H1 (cell line): ENCODE measurements around the gene TMEM151B. TPM values are rescaled to one million over a fixed set of nuclear protein-coding genes. Genes with fewer than 3 reads are reported as not detected.

Source experiments
- BRCA1 ChIP-seq: IDR thresholded peaks from 2 replicates; pipeline ENCODE4 v1.6.1; 2012; ENCODE audit warnings: low read depth, low read length, improper control_type of control experiment
- CHD7 ChIP-seq: fragments of 300-600 bp; sonication (generic); IDR thresholded peaks from 2 replicates; pipeline ENCODE4 v1.7.1; 2012; ENCODE audit warnings: low read length, moderate library complexity, mild to moderate bottlenecking, inconsistent platforms; ENCODE audit not compliant: insufficient replicate concordance
- EP300 ChIP-seq, 2 experiments: IDR thresholded peaks; 1 replicate in 1 of 2; 2 replicates in 1 of 2; pipeline ENCODE4 v1.6.1; 2011 to 2012; ENCODE audit warnings: low read depth in 2 of 2, low read length in 2 of 2, mild to moderate bottlenecking in 2 of 2, borderline replicate concordance in 1 of 2, inconsistent platforms in 1 of 2, moderate library complexity in 1 of 2
- SAP30 ChIP-seq: fragments of 300-600 bp; sonication (generic); IDR thresholded peaks from 2 replicates; pipeline ENCODE4 v1.7.1; 2012; ENCODE audit warnings: low read length, moderate library complexity, mild to moderate bottlenecking, inconsistent platforms; ENCODE audit not compliant: insufficient read depth, insufficient replicate concordance
- TAF7 ChIP-seq: optimal IDR thresholded peaks from 2 replicates; pipeline ENCODE3; 2011; ENCODE audit warnings: low read depth, mild to moderate bottlenecking, inconsistent platforms, low read length, moderate library complexity, borderline replicate concordance
- polyA plus RNA-seq, 7 experiments: library from polyadenylated mRNA; depleted of rRNA in 3 of 7; stranded (reverse) in 5 of 7; unstranded in 2 of 7; fragments of >200 nt in 5 of 7; fragments of 200-250 nt in 2 of 7; gene quantifications; 1 replicate in 5 of 7; 2 replicates in 1 of 7; 4 replicates in 1 of 7; pipeline versions ENCODE4 v1.2.1 to v1.2.3, GENCODE V29; 2011 to 2013; ENCODE audit warnings: missing spikeins in 2 of 7, mixed read lengths in 2 of 7
- total RNA-seq: library from RNA; stranded (reverse); fragmentation: NEBNext Ultra II Directional; extraction: Animal tissue kit (Norgen Biotek cat#: 25700); gene quantifications from 2 replicates; pipeline ENCODE4 v1.2.1, GENCODE V29; 2021
- TF ChIP-seq, protein P1 (sequence below): IDR thresholded peaks from 2 replicates; pipeline ENCODE4 v1.6.1; 2012; ENCODE audit warnings: low read length, inconsistent platforms

The TMEM151B gene
- total and polyA plus RNA-seq, 2 of the 8 experiments (the other 6 are each of a cell fraction or from before 2014, with no cell fraction given): 8.0 to 15.5 TPM

DNA sequence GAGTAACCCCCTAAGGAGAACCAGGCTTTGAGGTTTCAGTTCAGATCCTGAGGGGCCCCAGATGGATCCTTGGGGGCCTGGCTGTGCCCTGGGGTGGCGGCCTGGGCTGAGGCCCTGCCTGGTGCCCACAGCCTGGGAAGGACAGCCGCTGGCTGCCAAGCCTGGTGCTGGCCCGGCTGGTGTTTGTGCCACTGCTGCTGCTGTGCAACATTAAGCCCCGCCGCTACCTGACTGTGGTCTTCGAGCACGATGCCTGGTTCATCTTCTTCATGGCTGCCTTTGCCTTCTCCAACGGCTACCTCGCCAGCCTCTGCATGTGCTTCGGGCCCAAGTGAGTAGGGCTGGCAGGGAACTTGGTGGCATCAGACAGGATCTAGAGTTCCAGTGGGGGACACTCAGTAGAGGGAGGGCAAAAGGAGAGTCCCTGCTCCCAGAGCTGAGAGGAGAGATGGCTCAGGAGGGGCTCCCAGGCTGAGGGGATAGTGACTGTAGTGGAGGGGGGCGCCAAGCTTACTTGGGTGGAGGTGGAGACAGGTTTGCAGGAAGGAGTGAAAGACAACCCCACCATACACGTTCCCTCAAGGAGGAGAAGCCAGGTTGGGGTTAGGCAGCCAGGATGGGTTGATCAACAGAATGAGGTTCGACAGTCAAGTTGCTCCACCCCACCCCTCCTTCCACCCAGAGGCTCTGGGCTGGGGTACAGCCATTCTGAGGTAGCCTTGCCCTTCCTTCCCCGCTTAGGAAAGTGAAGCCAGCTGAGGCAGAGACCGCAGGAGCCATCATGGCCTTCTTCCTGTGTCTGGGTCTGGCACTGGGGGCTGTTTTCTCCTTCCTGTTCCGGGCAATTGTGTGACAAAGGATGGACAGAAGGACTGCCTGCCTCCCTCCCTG lies 37.3 kb upstream of the TMEM151B start (continued):
- TF ChIP-seq CHD7 (no peak), TAF7 (no peak), BRCA1 (no peak), SAP30 (no peak), EP300 (IDR thresholded peaks at IDR 0.05; ENCODE audit: borderline replicate concordance in 1 of 2, low read depth in 2 of 2, low read length in 2 of 2) (no peak)
- TF ChIP-seq, protein P1, sequence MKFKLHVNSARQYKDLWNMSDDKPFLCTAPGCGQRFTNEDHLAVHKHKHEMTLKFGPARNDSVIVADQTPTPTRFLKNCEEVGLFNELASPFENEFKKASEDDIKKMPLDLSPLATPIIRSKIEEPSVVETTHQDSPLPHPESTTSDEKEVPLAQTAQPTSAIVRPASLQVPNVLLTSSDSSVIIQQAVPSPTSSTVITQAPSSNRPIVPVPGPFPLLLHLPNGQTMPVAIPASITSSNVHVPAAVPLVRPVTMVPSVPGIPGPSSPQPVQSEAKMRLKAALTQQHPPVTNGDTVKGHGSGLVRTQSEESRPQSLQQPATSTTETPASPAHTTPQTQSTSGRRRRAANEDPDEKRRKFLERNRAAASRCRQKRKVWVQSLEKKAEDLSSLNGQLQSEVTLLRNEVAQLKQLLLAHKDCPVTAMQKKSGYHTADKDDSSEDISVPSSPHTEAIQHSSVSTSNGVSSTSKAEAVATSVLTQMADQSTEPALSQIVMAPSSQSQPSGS: no peak
